CD4-positive, alpha-beta T cell treated with Interferon alpha-2 for 1 hour (primary cell): ENCODE data around the gene TBL2.
"Not testable (repeated sequence)": the region's sequence is repeated elsewhere in the genome, so short reads cannot be mapped to it uniquely, and the experiment has no call there.

ENCODE experiments used
- DNase-seq, 2 donors: peaks; one replicate each; pipeline ENCODE4 v3.0.0-alpha.2; 2020 to 2022

Gene TBL2

DNA sequence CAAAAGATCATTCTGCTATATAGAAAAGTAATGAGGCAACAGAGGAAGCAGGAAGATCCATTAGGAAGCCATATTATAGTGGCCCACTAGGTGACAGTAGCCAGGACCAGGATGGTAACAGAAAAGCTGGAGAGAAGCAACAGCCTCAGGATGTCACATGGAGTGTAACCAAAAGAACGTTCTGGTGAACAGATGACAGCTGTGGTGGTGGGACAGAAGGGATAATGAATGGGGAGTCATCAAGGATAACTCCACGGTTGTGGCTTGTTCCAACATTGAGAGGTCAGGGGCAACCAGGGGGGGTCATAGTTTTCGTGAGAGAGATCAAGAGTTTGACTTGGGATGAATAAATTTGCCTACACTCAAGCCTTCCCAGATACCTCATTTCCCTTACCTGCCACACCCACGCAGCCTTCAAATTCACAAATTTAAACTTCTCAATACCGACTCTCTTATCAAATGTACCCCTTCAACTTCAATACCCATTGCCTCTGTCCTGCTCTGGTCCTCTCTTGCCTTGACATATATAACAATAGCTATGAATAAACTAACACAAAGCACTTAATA lies 9.3 kb downstream of the TBL2 start:
- no peak for DNase-seq

DNA sequence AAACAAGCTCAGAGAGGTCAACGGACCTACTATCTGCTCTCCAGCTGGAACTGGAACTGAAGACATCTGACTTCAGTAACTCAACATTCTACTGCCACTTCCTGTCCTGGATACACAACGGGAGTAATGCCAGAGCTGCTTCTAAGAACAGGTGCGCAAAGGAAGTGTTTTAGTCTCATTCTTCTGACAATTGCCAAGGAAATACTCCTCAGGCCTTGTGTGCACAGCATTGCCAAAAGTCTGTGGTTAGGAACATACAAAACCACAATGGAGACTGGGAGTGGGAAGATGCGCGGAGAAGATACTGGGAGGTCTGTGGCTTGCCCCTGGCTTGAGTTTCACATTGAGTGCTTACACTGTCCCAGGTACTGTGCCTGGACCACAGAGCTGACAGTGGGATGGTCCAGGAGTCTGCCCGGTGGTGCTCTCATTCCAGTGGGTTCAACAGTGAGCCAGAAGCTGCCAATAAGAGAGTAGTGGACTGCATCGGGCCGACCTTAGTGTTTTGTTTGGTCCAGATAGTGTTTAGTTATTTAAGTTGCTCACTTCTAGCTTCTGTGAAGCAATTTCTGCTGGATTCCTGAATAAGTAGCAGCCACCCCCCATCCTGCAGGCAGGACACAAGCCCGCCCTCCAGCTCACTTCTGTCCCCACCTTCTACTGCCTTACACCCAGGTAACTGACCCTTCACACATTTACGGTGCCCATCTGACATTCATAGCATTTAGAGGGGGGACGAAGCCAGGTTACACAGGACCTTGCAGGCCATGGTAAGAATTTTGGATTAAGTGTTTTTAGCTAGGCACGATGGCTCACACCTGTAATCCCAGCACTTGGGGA lies 10.3 kb downstream of the TBL2 start:
- no peak for DNase-seq

DNA sequence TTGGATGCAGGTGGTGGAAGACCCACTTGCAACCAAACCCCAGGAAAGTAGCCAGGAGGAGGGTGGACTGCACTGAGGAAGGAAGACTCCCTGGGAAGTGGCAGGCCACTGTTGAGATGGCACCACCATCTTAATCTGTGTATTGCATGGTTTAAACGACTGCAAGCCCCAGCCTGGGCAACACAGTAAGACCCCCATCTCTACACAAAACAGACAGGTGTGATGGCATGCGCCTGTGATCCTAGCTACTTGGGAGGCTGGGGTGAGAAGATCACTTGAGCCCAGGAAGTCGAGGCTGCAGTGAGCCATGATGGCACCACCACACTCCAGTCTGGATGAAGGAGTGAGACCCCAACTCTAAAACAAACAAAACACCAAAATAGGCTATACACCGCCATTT lies 11.2 kb downstream of the TBL2 start:
- DNase-seq, result no peak

DNA sequence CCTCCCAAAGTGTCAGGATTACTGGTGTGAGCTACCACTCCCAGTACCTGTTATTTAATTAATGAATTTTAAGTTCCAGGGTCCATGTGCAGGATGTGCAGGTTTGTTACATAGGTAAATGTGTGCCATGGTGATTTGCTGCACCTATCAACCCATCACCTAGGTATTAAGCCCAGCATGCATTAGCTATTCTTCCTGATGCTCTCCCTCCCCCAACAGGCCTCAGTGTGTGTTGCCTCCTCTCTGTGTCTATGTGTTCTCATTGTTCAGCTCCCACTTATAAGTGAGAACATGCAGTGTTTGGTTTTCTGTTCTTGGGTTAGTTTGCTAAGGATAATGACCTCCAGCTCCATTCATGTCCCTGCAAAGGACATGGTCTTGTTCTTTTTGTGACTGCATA lies 11.9 kb downstream of the TBL2 start:
- not testable (repeated sequence) for DNase-seq

DNA sequence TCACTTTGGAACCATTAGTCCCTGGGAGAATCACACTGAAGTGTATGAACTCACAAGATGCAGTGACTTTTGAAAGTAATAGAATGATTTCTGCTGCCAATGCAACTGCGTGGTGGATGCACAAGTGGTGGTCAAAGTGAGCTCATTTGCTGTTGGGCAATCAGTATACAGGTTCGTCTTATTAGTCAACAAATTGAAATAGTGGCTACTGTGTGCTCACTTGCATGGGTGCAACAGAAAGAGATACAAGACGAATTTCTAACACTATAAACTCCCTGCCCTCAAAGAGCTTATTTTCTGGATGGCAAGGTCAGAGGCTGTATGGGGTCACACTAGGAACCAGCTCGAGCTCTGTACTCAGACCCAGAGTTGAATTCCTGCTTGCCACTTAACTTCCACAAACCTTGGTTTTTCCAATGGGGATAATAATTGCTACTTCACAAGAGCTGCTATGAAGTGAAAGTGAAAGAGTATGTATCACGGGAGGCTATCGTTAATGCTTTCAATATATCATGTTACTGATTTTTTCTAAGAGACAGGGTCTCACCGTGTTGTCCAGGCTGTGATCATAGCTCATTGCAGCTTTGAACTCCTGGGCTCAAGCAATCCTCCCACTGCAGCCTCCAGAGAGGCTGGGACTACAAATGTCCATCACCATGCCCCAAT lies 12.6 kb downstream of the TBL2 start:
- DNase-seq, result no peak

DNA sequence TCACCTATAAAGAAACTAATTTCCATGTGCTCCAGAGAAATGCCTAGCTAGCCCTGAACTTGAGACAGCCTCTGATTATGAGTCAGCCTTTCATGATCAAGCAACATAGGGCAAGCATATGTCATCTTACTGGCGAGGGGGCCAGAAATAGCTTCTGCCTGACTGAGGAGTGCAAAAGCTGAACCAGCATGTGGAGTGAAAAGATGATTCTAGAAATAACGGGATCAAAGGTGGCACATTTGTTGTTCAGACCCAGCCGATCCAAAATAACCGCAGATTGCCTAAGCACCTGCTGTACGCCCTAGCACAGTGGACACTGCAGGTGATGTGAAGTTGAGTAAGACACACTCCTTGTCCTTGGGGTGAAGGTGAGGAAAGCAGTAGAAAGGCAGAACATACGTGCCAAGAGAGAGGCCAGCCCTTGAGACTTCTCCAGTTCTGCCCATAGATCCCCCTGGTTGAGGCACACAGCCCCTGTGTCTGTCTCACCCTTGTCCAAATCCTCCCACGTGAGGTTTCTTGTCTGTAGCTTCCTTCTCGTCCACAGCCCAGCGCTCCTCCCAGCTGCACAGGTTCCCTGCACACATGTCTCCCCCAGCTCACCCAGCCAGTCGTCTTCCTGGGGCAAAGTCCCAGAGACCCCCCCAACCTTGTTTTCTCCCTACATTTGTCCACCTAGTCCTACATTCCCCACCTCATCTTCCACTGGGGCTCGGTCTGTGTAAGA lies 18.1 kb downstream of the TBL2 start:
- DNase-seq, result no peak

DNA sequence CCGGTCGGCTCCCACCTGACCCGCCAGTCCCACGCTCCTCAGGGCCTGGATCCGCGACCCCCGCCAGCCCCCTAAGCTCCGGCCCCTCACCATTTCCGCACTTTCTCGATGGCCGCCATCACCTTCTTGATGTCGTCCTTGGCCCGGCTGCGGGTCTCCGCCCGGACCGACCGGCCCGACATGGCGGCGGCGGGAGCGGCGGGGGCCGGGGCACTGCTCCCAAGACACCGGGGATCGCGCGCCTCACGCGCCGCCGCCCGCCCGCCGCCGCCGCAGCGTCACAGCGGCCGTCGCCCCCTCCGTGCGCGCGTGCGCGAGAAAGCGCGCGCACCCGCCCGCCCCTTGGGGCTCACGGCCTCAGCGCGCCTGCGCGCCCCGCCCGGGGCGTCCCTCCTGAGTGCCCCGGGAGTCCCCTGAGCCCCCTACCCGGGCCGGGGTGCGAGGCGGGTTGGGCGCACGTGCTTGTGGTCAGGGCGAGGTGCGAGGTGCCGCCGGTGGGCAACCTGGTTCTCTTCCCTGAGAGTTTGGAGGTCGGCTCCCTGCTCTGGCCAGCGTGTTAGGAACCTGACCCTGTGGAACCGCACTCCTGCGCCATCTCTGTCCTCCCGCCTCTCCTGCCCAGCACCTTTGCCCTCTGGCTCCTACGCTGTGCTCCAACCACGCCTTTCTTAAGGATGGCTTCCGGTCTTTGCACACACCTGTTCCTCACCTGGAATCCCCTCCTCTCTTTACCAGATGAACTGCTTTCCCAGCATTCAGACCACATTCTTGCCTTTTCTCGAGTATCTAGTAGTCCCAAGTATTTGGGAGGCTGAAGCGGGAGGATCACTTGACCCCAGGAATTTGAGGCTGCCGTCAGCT lies 20.8 kb downstream of the TBL2 start, which contains the start of gene BCL7B:
Gene BCL7B, minus strand, starts transcription at position 294 of the 861 bp plus-strand sequence. Its CDS starts 112 bp downstream, at position 182.
- peak; percentile 79 to 88 for DNase-seq

DNA sequence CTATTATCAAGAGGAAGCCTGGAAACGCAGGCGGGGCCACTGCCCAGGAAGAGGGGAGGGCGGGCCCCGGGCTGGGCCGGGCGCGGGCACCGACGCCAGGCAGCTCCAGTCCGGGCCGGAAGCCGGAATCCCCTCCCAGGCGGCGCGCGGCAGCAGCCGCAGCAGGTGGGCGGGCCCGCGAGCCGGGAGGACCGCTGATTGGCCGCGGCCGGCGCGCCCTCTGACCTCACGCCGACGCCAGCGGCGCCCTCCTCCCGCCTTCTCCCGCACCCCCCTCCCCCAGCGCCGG lies 21.3 kb downstream of the TBL2 start:
- peak; percentile 91 to 94 for DNase-seq

DNA sequence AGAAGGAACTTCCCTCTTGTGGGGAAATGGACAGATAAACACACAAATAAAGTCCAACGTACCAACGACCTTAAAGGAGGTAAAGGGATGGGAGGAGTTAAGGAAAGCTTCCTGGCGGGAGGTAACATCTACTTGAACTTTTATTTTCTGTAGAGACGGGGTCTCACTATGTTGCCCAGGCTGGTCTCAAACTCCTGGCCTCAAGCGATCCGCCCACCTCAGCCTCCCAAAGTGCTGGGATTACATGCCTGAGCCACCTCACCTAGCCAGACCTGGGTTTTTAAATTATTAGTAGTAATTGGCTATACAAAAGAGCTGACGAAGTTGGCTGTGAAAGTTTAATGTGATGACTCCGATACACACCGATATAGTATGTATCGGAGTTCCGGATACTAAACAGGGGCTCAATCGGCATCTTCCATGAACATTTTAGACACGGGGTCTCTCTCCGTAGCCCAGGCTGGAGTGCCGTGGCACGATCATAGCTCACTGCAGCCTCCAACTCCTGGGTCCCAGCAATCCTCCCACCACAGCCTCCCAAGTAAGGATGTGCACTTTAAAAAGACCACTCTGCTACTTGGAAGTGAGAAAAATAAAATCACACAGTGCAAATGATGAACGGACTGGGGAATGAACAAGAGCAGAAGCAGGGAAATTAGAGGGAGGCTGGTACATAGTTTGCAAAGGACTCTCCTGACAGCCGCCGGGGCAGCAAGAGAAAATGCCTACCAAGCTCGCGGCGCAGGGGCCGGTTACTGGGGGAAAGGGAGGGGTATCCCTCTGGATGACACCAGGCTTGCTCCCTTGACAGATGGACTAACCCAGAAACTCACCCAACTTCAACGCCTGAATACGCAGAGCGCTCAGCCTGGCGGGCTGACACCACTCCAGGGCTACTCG lies 21.9 kb downstream of the TBL2 start:
- DNase-seq, result no peak

DNA sequence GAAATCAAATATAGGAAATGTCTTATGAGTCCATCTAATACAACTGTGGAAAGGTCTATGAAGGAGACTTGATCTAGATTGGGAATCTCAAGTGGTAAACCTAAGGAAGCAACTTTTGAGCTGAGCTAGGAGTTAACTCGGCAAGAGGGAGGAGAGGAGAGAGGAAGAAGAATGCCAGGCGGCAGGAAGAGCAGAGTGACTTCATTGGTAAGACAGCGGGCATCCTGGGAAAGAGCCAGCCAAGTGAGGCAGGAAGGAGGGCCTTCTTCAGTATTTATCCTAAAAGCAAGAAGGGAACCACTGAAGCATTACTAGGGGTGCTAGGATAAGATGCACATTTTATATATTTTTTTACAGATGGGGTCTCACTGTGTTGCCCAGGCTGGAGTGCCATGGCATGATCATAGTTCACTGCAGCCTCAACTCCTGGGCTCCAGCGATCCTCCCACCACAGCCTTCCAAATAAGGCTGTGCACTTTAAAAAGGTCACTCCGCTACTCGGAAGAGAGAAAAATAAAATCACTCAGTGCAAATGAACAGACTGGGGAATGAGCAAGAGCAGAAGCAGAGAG lies 22.9 kb downstream of the TBL2 start:
- no peak for DNase-seq

DNA sequence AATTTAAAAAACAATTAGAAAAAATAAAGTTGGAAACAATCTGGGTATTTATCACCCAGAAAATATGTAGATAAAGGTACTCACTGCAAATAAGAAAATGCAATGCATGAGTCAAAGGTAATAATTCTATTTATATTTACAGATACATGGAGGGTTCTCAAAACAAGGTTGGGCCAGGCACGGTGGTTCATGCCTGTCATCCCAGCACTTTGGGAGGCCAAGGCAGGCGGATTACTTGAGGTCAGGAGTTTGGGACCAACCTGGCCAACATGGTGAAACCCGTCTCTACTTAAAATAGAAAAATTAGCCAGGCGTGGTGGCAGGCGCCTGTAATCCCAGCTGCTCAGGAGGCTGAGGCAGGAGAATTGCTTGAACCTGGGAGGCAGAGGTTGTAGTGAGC lies 28.3 kb downstream of the TBL2 start:
- DNase-seq, result not testable (repeated sequence)

DNA sequence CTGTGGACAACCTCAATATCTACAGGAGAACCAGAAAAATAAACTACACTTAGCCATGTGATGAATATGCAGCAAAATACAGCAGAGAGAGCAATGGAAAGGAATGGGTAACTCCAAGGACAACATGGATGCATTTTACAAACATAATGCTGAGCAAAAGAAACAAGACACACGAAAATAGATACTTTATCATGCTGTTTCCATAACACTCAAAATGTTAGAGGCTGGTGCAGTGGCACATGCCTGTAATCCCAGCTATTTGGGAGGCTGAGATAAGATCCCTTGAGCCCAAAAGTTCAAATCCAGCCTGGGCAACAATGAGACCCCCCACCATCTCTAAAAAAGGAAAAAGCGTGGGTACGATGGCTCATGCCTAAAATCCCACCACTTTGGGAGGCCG lies 29.2 kb downstream of the TBL2 start:
- DNase-seq, result no peak

DNA sequence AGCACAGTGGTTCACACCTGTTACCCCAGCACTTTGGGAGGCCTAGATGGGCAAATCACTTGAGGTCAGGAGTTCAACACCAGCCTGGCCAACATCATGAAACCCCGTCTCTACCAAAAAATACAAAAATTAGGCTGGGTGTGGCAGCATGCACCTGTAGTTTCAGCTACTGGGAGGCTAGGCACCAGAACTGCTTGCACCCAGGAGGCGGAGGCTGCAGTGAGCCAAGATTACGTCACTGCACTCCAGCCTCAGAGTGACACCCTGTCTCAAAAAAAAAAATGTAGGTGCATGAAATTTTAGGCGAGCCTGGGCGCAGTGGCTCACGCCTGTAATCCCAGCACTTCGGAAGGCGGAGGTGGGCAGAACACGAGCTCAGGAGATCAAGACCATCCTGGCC lies 30.5 kb downstream of the TBL2 start:
- no peak for DNase-seq

DNA sequence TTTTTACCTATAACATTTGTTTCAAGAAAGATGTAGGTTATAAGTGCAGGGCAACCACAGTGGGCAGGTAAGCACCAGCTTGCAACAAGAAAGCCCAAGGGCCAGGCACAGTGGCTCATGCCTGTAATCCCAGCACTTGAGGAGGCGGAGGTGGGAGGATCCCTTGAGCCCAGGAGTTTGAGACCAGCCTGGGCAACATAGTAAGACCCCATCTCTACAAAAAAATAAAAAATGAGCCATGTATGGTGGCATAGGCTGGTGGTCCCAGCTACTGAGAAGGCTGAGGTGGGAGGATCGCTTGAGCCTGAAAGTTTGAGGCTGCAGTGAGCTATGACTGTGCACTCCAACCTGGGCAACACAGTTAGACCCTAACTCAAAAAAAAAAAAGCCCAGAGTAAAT lies 33.7 kb downstream of the TBL2 start:
- DNase-seq, result no peak

DNA sequence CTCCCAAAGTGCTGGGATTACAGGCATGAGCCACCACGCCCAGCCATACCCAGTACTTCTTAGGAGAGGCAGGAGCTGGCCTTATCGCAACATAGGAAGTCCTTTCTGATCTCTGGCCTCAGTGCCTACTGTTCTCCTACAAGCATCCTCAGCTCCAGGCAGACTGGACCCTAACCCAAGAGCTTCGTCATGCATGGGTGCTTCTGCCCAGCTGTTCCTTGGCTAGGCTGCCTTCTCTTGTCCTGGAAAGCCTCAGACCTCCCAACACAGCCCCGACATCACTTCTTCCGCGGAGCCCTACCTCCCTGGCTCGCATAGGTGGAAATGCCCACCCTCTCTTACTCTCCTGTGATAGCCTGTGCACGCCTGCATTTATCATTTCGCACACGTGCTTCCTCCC lies 36.7 kb downstream of the TBL2 start:
- no peak for DNase-seq

DNA sequence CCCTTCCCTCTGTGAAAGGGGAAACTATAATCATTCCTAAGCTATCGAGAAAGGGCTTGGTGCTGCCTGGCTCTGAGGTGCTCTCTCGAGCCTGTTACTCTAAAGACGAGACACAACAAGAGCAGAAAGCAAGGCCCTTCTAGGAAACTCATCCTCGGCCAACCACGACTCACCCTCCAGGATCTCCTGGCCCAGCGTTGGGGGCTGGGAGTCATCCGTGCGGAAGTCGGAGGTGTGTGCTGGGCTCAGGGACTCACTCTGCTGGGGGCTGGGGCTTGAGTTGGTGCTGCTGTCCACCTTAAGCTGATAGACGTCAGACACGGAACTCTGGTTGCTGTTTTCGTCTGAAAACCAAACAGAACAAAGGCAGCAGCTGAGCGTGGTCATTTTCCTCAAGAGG lies 38.7 kb downstream of the TBL2 start:
- DNase-seq, result no peak

DNA sequence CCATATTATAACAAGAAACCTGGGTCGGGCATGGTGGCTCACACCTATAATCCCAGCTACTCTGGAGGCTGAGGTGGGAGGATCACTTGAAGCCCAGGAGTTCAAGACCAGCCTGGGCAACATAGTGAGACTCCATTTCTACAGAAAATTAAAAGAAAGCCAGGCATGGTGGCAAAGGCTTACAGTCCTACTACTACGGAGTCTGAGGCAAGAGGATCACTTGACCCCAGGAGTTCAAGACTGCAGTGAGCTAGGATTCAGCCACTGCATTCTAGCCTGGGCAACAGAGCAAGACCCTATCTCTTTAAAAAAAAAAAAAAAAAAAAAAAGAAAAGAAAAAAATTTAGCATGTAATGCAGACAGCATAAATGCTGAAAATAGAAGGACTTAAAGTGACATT lies 39.9 kb downstream of the TBL2 start:
- DNase-seq, result not testable (repeated sequence)

DNA sequence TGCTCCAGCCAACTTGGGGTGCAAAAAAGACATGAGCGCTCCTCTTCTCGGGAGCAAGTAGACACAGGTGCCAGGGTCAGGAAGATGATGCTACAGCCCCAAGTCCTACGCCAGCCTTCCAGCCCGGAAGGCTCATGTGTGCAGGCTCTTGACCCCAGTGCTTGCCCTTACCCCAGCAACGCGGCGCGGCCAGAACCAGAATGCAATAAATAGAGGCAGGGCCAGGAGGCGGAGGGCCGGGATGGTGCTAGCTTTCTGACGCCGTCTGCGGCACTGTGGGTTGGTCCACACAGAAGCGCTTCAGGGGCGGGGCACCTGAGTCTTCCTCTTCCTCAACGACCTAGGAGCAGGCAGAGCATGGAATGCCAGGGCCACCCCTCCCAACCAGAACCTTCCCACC lies 41.3 kb downstream of the TBL2 start:
- no peak for DNase-seq

DNA sequence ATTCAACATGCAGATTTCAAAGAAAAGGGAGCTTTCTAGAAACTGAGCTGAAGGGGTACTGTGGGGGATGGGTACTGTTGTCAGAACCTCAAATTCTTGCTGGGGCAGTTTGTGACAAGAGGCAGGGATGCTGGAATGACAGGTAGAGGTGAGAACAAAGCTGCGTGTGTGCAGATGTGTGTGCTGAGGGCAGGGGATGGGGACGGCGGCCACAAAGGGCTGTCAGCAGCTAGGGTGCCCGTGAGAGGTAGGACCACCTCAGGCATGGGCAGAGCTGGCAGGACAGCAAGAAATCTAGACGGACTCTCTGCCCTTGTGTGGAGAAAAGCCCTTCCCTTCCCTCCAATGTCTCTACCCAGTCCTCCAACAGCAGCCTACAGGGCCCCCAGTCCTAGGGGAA lies 41.9 kb downstream of the TBL2 start:
- DNase-seq, result no peak

DNA sequence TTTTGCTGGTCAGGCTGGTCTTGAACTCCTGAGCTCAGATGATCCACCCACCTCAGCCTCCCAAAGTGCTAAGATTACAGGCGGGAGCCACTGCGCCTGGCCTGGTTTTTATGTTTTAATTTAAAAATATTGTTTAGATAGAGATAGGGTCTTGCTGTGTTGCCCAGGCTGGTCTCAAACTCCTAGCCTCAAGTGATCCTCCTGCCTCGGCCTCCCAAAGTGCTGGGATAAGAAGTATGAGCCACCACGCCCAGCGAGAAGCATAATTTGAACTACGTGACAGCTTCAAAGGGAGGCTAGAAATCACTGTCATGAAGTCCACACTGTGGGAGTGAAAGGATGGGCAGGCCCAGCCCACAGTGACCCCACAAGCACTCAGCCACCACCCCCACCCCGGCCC lies 42.5 kb downstream of the TBL2 start:
- DNase-seq, result not testable (repeated sequence)

DNA sequence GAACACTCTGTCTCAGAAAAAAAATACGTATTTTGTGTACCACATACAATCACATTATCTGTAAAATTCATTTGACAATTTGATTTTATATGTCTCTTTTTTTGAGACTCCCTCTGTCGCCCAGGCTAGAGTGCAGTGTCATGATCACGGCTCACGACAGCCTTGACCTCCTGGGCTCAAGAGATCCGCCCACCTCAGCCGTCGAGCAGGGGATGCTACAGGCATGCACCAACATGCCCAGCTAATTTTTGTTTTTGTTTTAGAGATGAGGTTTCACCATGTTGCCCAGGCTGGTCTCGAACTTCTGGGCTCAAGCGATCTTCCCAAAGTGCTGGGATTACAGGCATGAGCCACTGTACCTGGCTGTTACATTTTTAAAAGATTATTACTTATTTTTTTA lies 44.6 kb downstream of the TBL2 start:
- no peak for DNase-seq
